A673 (cell line): ENCODE data around the gene MYH3.

ENCODE experiments used
- CTCF ChIP-seq: fragments of 300-800, 200-600 bp; sonication (generic); conservative IDR thresholded peaks from 2 replicates; pipeline ENCODE4 v1.5.1; 2017; ENCODE audit warnings: low read depth, mild to moderate bottlenecking, antibody characterized with exemption, low read length, moderate library complexity, mixed read lengths
- EZH2 ChIP-seq: fragments of 200-600 bp; sonication (generic); IDR thresholded peaks from 2 replicates; pipeline ENCODE4 v1.6.1; 2017; ENCODE audit warnings: borderline replicate concordance, low read depth, mild to moderate bottlenecking, mixed read lengths, antibody characterized with exemption, low read length; ENCODE audit not compliant: poor library complexity, severe bottlenecking

GRCh38 chr17:10646392-10646990 is 10.6 kb downstream of the MYH3 start:
- TF ChIP-seq CTCF, result peak; percentile 82
- no peak for TF ChIP-seq EZH2
